BJ (cell line): ENCODE measurements around the gene SPATA17. TPM values are rescaled to one million over a fixed set of nuclear protein-coding genes. Genes with fewer than 3 reads are reported as not detected.

Experiments
- CTCF ChIA-PET: fragments of 350-600 bp; formaldehyde crosslinking; extraction: SDS; loops from one replicate; lab custom pipeline; 2021; ENCODE audit warnings: antibody characterized with exemption, inconsistent platforms; lab: Yijun Ruan, JAX
- POLR2A ChIA-PET: fragments of 300-600 bp; sonication (Branson Sonifier 250); formaldehyde crosslinking; extraction: SDS; loops from one replicate; lab custom pipeline; 2021; ENCODE audit warnings: antibody characterized with exemption; lab: Charles Lee
- DNase-seq: peaks from one replicate; pipeline ENCODE4 v3.0.0-alpha.2; 2011; ENCODE audit warnings: low read depth
- H3K27me3 ChIP-seq: 2 replicates; pipeline ENCODE4 v1.6.0; 2011; ENCODE audit warnings: low read length; ENCODE audit not compliant: control insufficient read depth, insufficient read depth
- H3K36me3 ChIP-seq: 2 replicates; pipeline ENCODE4 v1.5.1; 2011; ENCODE audit warnings: low read length; ENCODE audit not compliant: control insufficient read depth, insufficient read depth
- H3K4me3 ChIP-seq: 2 replicates; pipeline ENCODE4 v1.5.1; 2011; ENCODE audit warnings: low read depth, mild to moderate bottlenecking, control low read depth, low read length
- CTCF ChIP-seq: IDR thresholded peaks from 2 replicates; pipeline ENCODE4 v1.5.1; 2011; ENCODE audit warnings: low read depth, mild to moderate bottlenecking, control low read depth, inconsistent platforms, low read length, moderate library complexity; ENCODE audit not compliant: insufficient read depth
- polyA plus RNA-seq: library from polyadenylated mRNA; depleted of rRNA; stranded (reverse); fragments of >200 nt; gene quantifications from 2 replicates; pipeline ENCODE4 v1.2.3, GENCODE V29; 2011

The SPATA17 gene
- polyA plus RNA-seq, 1 experiment, result 0.52 TPM

- Histone ChIP-seq H3K36me3 (no peaks in the 10 kb centered on the region), H3K27me3 (no peaks in the 10 kb centered on the region), H3K4me3 (no peak overlapping the region)
- no peak for TF ChIP-seq CTCF
- ChIA-PET CTCF (no interaction called here), POLR2A (no interaction called here)
- no peak for DNase-seq
Measured at GRCh38 chr1:217896490-217896889, 265.3 kb downstream of the SPATA17 start.

GRCh38 chr1:217897100-217897499 is 266.0 kb downstream of the SPATA17 start:
- Histone ChIP-seq H3K27me3 (no peaks in the 10 kb centered on the region), H3K4me3 (no peak overlapping the region), H3K36me3 (no peaks in the 10 kb centered on the region)
- POLR2A ChIA-PET, result no interaction called here
- DNase-seq, result no peak
- no peak for TF ChIP-seq CTCF
- CTCF ChIA-PET, result interaction anchor here (1.6 kb wide), 1 partner anchor 33 kb away, joined by 4 read pairs; no protein-coding TSS in a partner anchor

GRCh38 chr1:217899614-217900013 is 268.5 kb downstream of the SPATA17 start:
- no peak overlapping the region for H3K4me3 ChIP-seq
- no peaks in the 10 kb centered on the region for H3K36me3 ChIP-seq
- DNase-seq, result no peak
- TF ChIP-seq CTCF, result no peak
- no peaks in the 10 kb centered on the region for H3K27me3 ChIP-seq
- POLR2A ChIA-PET, result no interaction called here
- CTCF ChIA-PET, result no interaction called here

GRCh38 chr1:217907504-217907903 is 276.4 kb downstream of the SPATA17 start:
- CTCF ChIA-PET, result no interaction called here
- POLR2A ChIA-PET, result no interaction called here

GRCh38 chr1:217910203-217910602 is 279.1 kb downstream of the SPATA17 start:
- Histone ChIP-seq H3K36me3 (no peaks in the 10 kb centered on the region), H3K27me3 (no peaks in the 10 kb centered on the region), H3K4me3 (no peak overlapping the region)
- no peak for TF ChIP-seq CTCF
- POLR2A ChIA-PET, result no interaction called here
- CTCF ChIA-PET, result no interaction called here
- no peak for DNase-seq

More at GRCh38 chr1:217907504-217907903, 276.4 kb downstream of the SPATA17 start:
- no peaks in the 10 kb centered on the region for H3K27me3 ChIP-seq
- H3K36me3 ChIP-seq, result no peaks in the 10 kb centered on the region
- no peak for DNase-seq
- no peak overlapping the region for H3K4me3 ChIP-seq
- no peak for TF ChIP-seq CTCF
